VCaP (cell line): ENCODE results near the gene TMEM74B.

ENCODE experiments used
- H3K27ac ChIP-seq: fragments of 450-650 bp; 2 replicates; pipeline ENCODE4 v1.5.1; 2017
- CTCF ChIP-seq: fragments of 450-650 bp; conservative IDR thresholded peaks from 2 replicates; pipeline ENCODE4 v1.5.1; 2017; ENCODE audit warnings: mild to moderate bottlenecking, moderate library complexity

The TMEM74B gene

GRCh38 chr20:1174787-1175186, 10.0 kb downstream of the TMEM74B start:
- H3K27ac ChIP-seq, result no peak overlapping the region
- TF ChIP-seq CTCF, result no peak

DNA sequence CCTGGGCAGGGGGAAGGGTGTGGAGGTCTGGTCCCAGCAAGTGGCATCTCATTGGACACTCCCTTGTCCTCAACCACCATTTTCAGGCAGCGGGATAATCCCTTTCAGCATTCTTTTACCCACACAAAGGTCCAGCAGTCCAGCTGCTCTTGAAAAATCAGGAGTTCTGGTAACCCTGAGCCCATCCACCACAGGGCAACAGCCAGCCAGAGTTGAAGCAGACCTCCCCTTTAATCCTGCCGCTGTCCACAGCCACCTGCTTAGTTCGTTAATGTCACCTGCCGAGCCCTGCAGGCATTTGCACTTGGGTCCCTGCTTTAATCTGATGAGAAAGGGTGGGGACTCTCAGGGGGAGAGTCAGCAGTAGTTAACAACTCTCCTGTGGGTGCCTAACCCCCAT, 11.1 kb downstream of the TMEM74B start:
- no peak for TF ChIP-seq CTCF
- H3K27ac ChIP-seq, result no peak overlapping the region

DNA sequence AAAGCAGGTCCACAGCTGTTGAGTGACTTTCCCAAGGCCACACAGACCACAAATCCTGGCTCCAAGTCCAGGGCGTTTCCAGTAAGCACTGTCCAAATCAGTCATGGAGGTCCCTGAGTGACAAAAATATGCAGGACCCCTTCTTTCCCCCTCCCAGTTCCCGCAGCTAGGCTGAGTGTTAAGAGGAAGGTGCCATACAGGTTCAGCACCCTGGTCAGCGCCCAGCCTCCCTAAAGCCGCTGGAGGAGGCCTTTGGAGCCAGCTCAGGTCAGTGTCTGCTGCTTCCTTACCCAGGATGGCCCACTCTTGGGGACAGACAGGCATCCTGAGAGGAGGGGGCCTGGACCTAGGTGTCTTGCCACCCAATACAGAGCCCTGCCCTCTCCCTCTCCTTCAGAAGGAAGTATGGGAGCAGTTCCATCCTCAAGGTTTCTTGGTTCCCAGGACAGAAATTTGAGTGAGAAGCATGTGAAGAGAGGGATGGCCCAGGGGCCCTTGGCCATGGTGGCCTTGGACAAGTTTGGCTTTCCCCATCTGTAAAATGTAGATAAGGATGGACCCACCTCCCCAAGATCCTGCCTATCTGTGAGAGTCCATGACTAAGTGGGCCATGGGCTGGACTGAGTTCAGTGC, 13.2 kb downstream of the TMEM74B start:
- TF ChIP-seq CTCF, result no peak
- H3K27ac ChIP-seq, result no peak overlapping the region

DNA sequence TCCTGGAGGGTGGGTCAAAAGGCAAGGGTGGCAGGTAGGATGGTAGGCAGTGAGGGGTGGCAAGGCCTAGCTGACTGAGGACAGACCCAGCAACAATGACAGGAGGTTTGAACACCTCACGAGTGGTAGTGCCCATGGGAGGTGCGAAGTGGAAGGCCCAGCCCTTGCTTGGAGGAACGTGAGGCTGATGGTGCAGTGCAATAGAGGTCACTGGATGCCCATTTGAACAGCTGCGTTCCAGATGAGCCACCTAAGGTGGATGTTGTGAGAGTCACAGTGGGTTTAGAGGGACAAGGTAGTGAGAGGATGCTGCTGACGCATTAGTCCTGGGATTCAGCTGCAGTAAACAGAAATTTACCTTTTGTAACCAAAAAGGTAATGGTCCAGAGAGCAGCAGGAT, 15.6 kb downstream of the TMEM74B start:
- no peak for TF ChIP-seq CTCF
- no peak overlapping the region for H3K27ac ChIP-seq

DNA sequence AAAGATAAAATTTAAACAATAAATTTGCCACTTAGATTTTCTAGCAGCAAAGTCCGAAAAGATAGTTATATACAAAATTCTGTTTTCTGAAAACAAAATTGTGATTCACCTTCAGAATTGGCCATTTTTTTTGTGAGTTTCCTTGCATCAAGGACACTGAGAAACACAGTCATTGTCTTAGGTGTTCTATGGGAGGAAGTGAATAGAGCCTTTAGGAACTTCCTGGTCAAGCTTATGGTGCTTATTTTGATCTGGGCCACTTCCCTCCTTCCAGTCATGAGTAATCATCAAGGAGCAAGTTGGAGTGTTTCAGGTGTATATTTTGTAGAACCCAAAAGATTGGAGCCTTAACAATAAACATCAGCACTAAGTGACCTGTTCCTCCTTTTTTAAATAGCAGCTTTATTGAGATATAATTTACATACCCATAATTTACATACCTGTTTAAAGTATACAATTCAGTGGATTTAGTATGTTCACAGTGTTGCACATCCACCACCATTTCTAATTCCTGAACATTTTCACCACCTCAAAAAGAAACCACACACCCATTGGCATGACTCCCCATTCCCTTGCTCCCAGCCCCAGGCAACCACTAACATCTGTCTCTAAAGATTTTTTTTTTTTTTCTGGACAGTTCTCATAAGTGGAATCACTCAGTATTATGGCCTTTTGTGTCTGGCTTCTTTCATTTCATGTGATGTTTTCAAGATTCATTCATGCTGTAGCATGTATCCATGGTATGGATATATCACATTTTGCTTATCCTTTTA, 17.6 kb downstream of the TMEM74B start:
- TF ChIP-seq CTCF, result no peak

GRCh38 chr20:1165941-1166340, 18.8 kb downstream of the TMEM74B start:
- no peak for TF ChIP-seq CTCF
- H3K27ac ChIP-seq, result no peak overlapping the region

More for the DNA sequence above, 17.6 kb downstream of the TMEM74B start:
- no peak overlapping the region for H3K27ac ChIP-seq

DNA sequence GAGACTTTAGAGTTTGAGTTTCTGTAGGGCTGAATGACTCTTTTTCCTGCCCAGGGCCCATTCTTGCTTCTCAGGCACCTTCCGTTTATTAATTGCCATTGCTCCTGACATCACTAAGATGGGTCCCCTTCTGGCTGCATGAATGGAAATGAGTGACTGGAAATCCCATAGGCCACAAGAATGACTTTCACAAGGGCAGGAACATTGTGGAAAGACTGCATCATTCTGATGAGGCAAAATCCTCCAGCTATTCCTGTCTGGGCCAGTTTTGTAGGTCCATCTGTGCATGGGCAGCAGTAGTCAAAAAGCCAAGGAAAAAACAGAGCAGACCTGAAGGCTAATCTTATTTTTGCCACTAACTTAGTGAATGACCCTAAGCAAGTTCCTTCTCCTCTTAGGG, 19.3 kb downstream of the TMEM74B start:
- TF ChIP-seq CTCF, result no peak
- no peak overlapping the region for H3K27ac ChIP-seq
